Stimulated activated CD8-positive, alpha-beta memory T cell treated with anti-CD3 and anti-CD28 coated beads, Interleukin-2, amount 100 ng/mL, for 48 hours (primary cell): ENCODE measurements around the gene LYPLA2.

Experiments
- DNase-seq, 2 donors: peaks; one replicate each; pipeline ENCODE4 v3.0.0-alpha.2; 2020; ENCODE audit warnings: low read depth in 2 of 2

The LYPLA2 gene

DNA sequence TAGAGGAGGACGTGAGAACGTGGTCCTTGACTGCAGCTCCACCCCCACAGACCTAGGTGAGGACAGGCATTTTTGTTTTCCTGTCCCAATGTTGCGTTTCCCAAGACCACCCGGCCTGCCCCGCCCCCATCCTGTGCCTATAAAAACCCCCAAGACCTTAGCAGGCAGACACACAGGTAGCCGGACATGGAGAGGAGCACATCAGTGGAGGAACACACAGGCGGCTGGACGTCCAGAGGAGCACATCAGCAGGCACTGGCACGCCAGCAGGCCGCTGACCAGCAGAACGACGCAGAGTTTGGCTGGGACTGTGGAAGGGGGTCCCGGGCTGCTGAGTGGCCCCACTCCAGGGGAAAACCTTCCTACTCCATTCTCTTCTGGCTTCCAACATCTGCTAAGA is 47.0 kb downstream of the LYPLA2 start:
- DNase-seq: no peak

DNA sequence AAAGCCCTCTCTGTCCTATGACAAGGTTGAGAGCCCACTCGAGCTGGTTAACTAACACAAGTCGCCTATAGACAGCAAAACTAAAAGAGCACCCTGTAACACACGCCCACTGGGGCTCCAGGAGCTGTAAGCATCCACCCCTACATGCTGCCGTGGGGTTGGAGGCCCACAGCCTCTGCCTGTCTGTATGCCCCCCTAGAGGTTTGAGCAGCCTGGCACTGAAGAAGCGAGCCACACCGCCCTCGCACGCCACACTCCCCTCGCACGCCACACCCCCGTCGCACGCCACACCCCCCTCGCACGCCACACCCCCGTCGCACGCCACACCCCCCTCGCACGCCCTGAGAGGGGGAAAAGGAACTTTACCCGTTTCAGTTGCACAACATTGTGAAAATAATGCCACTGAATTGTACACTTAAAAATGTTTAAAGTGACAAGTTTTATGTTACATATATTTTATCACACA is 47.5 kb downstream of the LYPLA2 start:
- DNase-seq: peak; percentile 58 to 61

DNA sequence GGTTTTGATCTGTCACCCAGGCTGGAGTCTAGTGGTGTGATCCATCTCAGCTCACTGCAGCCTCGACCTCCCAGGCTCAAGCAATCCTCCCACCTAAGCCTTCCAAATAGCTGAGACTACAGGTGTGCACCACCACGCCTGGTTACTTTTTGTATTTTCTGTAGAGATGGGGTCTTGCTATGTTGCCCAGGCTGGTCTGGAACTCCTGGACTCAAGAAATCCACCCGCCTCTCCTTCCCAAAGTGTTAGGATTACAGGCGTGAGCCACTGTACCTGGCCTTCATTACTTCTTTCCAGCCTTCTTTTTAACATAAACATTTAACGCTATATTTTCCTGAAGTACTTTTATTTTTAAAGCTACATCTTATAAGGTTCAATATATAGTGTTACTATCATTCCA is 52.7 kb downstream of the LYPLA2 start:
- no peak for DNase-seq
